ENCODE data around the gene RNF128. TPM values are rescaled to one million over a fixed set of nuclear protein-coding genes. Genes with fewer than 3 reads are reported as not detected.

Gene RNF128
- total RNA-seq = 0.09 and 0.43 TPM in 2 replicates

GRCh38 chrX:106726485-106727437 lies at the start of gene RNF128:
TSS of gene RNF128 (plus strand) at chrX:106726701. CDS start at chrX:106726914, 213 bp downstream.

GRCh38 chrX:106802388-106803275 lies 76.1 kb downstream of the RNF128 start, which contains the start of gene TBC1D8B:
TSS of gene TBC1D8B (plus strand) at chrX:106802673. CDS start at chrX:106802854, 181 bp downstream.

Other genes with a start within 250 kb of the RNF128 start
- gene RADX, start 114.7 kb upstream of the RNF128 start, total RNA-seq = 0.09 and 0.22 TPM in 2 replicates
- 3.1 and 3.7 TPM in 2 replicates for gene TBC1D8B, start 76.0 kb downstream of the RNF128 start, total RNA-seq
- not detected in 2 replicates for gene RIPPLY1, start 176.6 kb downstream of the RNF128 start, total RNA-seq
- not detected in 2 replicates for gene CLDN2, start 193.7 kb downstream of the RNF128 start, total RNA-seq

All from dermis lymphatic vessel endothelial cell (primary cell).